Skeletal muscle satellite cell (primary cell): Measurements from ENCODE around the gene RABGAP1L.
"Not testable (repeated sequence)": the region's sequence is repeated elsewhere in the genome, so short reads cannot be mapped to it uniquely, and the experiment has no call there.

Source experiments
- H3K27me3 ChIP-seq: 2 replicates; pipeline ENCODE4 v1.7.0; 2013; ENCODE audit warnings: low read length; ENCODE audit not compliant: control insufficient read depth, insufficient read depth
- H3K36me3 ChIP-seq: 2 replicates; pipeline ENCODE4 v1.7.0; 2013; ENCODE audit warnings: mild to moderate bottlenecking, control low read depth, low read length; ENCODE audit not compliant: insufficient read depth
- H3K4me1 ChIP-seq: 2 replicates; pipeline ENCODE4 v1.7.0; 2013; ENCODE audit warnings: low read length; ENCODE audit not compliant: control insufficient read depth, insufficient read depth
- H3K4me2 ChIP-seq: 2 replicates; pipeline ENCODE4 v1.7.0; 2013; ENCODE audit warnings: mild to moderate bottlenecking, low read length
- H3K4me3 ChIP-seq: 2 replicates; pipeline ENCODE4 v1.7.0; 2013; ENCODE audit warnings: low read length
- H3K9ac ChIP-seq: 2 replicates; pipeline ENCODE4 v1.7.0; 2013; ENCODE audit warnings: mild to moderate bottlenecking, low read depth, low read length, moderate library complexity
- H3K9me3 ChIP-seq: replicated peaks from 2 replicates; pipeline ENCODE4 v1.7.0; 2013; ENCODE audit warnings: mild to moderate bottlenecking, control low read depth, low read length

Gene RABGAP1L

GRCh38 chr1:174875306-174875705 lies 716.0 kb downstream of the RABGAP1L start:
- Histone ChIP-seq H3K9me3 (no peaks in the 10 kb centered on the region), H3K9ac (no peak overlapping the region), H3K4me3 (no peak overlapping the region)

DNA sequence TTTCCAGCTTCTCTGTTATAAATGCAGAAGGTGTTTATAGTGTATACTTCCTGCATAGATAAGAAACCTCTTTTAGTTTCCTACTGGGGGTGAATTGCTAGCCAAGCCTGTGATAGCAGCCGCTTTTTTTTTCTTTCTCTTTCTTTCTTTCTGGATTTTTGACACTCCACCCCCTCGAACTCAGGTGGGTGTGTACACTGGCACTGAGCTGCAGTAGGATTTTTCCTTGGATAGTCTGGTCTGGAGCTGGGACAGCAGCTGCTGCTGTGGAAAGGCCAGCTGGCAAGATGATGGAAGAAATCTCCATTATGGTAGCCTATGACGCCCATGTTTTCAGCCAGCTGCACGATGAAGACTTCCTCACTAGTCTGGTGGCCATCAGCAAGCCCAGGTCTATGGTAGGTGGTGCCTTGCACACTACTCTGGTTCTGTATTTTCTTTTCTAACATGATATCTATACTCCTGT lies 717.9 kb downstream of the RABGAP1L start:
- no peaks in the 10 kb centered on the region for H3K27me3 ChIP-seq
- no peak overlapping the region for H3K9ac ChIP-seq
- H3K9me3 ChIP-seq: no peaks in the 10 kb centered on the region
- H3K36me3 ChIP-seq: no peaks in the 10 kb centered on the region
- H3K4me3 ChIP-seq: no peak overlapping the region
- H3K4me1 ChIP-seq: no peaks in the 10 kb centered on the region
- no peak overlapping the region for H3K4me2 ChIP-seq

More at GRCh38 chr1:174875306-174875705, 716.0 kb downstream of the RABGAP1L start:
- H3K27me3 ChIP-seq: no peaks in the 10 kb centered on the region
- no peaks in the 10 kb centered on the region for H3K36me3 ChIP-seq
- no peak overlapping the region for H3K4me2 ChIP-seq
- no peaks in the 10 kb centered on the region for H3K4me1 ChIP-seq

DNA sequence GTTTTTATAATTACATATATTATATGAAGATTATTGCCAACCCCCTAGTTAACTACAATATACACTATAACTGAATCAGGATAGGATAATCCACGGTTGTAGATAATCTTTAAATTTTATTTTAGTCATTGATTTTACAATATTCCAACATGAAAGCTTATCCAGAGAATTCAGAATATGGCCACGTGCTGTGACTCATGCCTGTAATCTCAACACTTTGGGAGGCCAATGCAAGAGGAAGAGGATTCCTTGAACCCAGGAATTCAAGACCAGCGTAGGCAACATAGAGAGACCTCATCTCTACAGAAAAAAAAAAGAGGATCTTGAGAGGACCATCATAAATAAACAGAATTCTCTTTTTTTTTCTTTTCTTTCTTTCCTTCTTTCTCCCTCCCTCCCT lies 720.9 kb downstream of the RABGAP1L start:
- Histone ChIP-seq H3K4me3 (no peak overlapping the region), H3K9ac (no peak overlapping the region), H3K4me1 (no peaks in the 10 kb centered on the region)

DNA sequence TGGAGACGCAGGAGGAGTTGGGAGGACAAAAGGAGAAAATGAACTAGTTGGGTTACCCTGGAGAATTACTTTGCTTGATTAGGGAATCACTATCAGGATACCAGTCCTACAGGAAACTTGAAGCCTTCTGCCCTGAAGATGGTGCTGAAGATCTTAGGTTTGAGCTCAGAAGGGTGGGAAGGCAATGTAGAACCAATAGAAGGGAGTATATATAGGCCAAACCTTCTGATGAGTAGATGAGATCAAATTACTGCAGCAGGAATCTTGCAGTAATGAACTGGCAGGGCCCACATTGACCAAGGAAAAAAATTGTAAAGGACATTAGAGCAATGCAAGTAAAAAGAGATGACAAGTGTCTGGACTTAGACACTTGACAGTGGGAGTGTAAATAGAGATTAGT lies 724.1 kb downstream of the RABGAP1L start:
- Histone ChIP-seq H3K9me3 (no peaks in the 10 kb centered on the region), H3K36me3 (no peaks in the 10 kb centered on the region), H3K4me2 (no peak overlapping the region), H3K4me3 (no peak overlapping the region), H3K27me3 (no peaks in the 10 kb centered on the region), H3K9ac (no peak overlapping the region), H3K4me1 (no peaks in the 10 kb centered on the region)

More for the DNA sequence above, 720.9 kb downstream of the RABGAP1L start:
- Histone ChIP-seq H3K9me3 (no peaks in the 10 kb centered on the region), H3K4me2 (no peak overlapping the region), H3K36me3 (no peaks in the 10 kb centered on the region), H3K27me3 (no peaks in the 10 kb centered on the region)

- Histone ChIP-seq H3K4me3 (no peak overlapping the region), H3K27me3 (no peaks in the 10 kb centered on the region), H3K4me1 (no peaks in the 10 kb centered on the region), H3K9me3 (no peaks in the 10 kb centered on the region), H3K9ac (no peak overlapping the region), H3K4me2 (no peak overlapping the region), H3K36me3 (no peaks in the 10 kb centered on the region)
These were observed 724.7 kb downstream of the RABGAP1L start for GRCh38 chr1:174884038-174884437.

DNA sequence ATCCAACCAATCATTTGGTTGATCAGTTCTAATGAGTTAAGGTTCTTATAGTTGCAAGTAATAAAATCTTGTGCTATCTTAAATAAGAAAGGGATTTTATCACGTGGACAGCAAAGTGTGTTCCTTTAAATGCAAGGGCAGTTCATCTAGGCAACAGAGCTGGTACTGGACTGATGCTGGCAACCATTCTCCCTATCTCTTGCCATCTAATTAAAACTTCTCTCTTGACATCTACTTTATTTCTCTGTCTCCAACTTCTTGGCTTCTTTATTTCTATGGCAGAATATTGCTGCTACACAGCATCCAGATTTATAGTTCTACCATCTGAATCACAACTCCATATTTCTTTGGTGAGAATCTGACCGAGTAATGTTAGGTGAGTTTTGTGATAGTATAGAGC lies 725.2 kb downstream of the RABGAP1L start:
- no peak overlapping the region for H3K4me3 ChIP-seq
- no peak overlapping the region for H3K4me2 ChIP-seq
- H3K36me3 ChIP-seq: no peaks in the 10 kb centered on the region
- H3K9me3 ChIP-seq: no peaks in the 10 kb centered on the region
- no peaks in the 10 kb centered on the region for H3K27me3 ChIP-seq
- no peaks in the 10 kb centered on the region for H3K4me1 ChIP-seq
- no peak overlapping the region for H3K9ac ChIP-seq

GRCh38 chr1:174890024-174890423 lies 730.7 kb downstream of the RABGAP1L start:
- H3K9me3 ChIP-seq: no peaks in the 10 kb centered on the region
- H3K27me3 ChIP-seq: no peaks in the 10 kb centered on the region
- H3K4me3 ChIP-seq: no peak overlapping the region
- no peaks in the 10 kb centered on the region for H3K36me3 ChIP-seq
- no peak overlapping the region for H3K9ac ChIP-seq
- H3K4me2 ChIP-seq: no peak overlapping the region
- H3K4me1 ChIP-seq: no peaks in the 10 kb centered on the region

DNA sequence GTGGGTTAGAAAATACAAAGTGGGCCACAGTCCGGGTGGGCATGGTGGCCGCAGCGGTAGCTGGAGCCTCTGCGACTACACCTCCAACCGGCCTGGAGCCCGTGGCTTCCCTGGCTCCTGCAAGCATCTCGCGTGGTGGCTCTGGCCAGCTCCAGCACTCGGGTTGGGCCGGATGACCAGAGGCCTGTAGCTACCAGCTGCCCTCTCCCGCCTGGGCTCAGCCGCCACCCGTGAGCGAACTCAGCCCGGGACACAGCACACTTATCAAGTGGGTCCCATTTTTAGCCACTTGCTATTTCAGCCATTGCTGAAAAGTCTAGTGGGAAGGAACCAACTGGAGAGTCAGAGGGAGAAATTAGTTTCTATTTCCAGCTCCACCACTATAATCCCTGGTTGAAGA lies 732.7 kb downstream of the RABGAP1L start:
- Histone ChIP-seq H3K36me3 (no peaks in the 10 kb centered on the region), H3K4me3 (no peak overlapping the region), H3K9me3 (no peaks in the 10 kb centered on the region), H3K4me2 (no peak overlapping the region), H3K4me1 (no peaks in the 10 kb centered on the region), H3K27me3 (no peaks in the 10 kb centered on the region), H3K9ac (no peak overlapping the region)

GRCh38 chr1:174894117-174894762 lies 734.9 kb downstream of the RABGAP1L start:
- Histone ChIP-seq H3K4me1 (no peaks in the 10 kb centered on the region), H3K4me2 (no peak overlapping the region), H3K9ac (no peak overlapping the region), H3K9me3 (no peaks in the 10 kb centered on the region), H3K4me3 (no peak overlapping the region), H3K27me3 (no peaks in the 10 kb centered on the region), H3K36me3 (no peaks in the 10 kb centered on the region)

- not testable (repeated sequence) for H3K4me3 ChIP-seq, H3K27me3 ChIP-seq, H3K9me3 ChIP-seq, H3K4me1 ChIP-seq, H3K36me3 ChIP-seq, H3K4me2 ChIP-seq, H3K9ac ChIP-seq
These were observed 736.3 kb downstream of the RABGAP1L start for GRCh38 chr1:174895610-174896009.

- no peak overlapping the region for H3K4me3 ChIP-seq
- H3K27me3 ChIP-seq: no peaks in the 10 kb centered on the region
- H3K9ac ChIP-seq: no peak overlapping the region
- no peaks in the 10 kb centered on the region for H3K4me1 ChIP-seq
- H3K9me3 ChIP-seq: no peaks in the 10 kb centered on the region
- H3K36me3 ChIP-seq: no peaks in the 10 kb centered on the region
- no peak overlapping the region for H3K4me2 ChIP-seq
These were observed 738.9 kb downstream of the RABGAP1L start for GRCh38 chr1:174898102-174898797.

DNA sequence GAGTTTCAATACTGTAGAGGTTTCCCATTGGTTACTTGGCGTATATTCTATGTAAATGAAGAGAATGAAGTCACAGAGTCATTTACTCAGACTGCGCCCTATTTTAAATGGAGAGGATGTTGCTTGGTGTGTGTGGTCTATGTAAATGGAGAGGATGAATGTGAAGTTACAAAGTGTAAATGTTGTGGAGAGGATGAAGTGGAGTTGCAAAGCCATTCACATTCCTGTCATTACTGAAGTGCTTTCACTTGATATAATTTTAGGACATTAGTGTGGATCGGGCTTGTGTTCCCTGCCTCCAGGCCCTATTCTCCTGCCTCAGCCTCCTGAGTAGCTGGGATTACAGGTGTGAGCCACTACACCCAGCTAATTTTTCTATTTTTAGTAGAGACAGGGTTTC lies 741.0 kb downstream of the RABGAP1L start:
- Histone ChIP-seq H3K4me3 (no peak overlapping the region), H3K9ac (no peak overlapping the region), H3K9me3 (no peaks in the 10 kb centered on the region), H3K27me3 (no peaks in the 10 kb centered on the region), H3K4me1 (no peaks in the 10 kb centered on the region), H3K36me3 (no peaks in the 10 kb centered on the region), H3K4me2 (no peak overlapping the region)
